Dermis lymphatic vessel endothelial cell (primary cell): ENCODE measurements around the gene PABPN1. TPM values are rescaled to one million over a fixed set of nuclear protein-coding genes. Genes with fewer than 3 reads are reported as not detected.

Experiments used
- total RNA-seq: library from RNA; depleted of rRNA; stranded (reverse); fragments of >200 nt; gene quantifications from 2 replicates; pipeline ENCODE4 v1.2.1, GENCODE V29; 2014

Gene PABPN1
- 81.5 and 81.7 TPM in 2 replicates for total RNA-seq

DNA sequence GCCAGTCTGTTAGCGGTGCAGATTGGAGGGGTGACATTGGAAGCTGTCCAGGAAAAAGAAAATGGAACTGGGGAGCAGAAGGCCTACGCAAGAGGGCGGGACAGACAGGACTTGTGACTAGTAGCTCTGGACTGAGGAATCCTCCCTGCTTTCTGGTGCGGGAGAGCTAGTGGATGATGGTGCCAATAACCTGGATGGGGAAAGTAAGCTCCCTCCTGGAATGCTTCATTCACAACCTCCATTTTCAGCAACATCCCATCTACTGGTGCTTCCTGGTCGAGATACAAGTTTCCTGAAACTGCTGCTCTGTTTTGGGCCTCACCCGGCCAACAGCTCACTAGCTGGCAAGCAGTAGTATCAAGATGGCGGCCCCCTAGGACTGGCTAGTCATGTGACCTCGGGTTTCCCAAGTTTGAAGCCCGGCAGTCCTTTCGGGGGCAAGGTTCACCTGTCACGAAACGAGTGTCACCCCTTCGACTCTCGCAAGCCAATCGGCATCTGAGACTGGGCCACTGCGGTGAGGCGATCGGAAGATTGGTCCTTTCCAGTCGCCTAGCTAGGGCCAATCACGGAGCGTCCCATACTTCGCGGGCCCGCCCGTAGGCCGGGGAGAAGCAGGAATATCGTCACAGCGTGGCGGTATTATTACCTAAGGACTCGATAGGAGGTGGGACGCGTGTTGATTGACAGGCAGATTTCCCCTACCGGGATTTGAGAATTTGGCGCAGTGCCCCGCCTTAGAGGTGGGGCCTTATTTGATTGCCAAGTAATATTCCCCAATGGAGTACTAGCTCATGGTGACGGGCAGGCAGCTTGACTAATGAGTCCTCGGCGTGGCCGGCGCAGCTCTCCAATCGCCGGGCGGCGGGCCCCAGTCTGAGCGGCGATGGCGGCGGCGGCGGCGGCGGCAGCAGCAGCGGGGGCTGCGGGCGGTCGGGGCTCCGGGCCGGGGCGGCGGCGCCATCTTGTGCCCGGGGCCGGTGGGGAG, at the start of gene PABPN1:
Gene PABPN1, plus strand, starts transcription at position 874 of the 988 bp plus-strand sequence. Its CDS starts 13 bp downstream, at position 887.

GRCh38 chr14:23286020-23286901, 35.0 kb upstream of the PABPN1 start, which contains the start of gene HOMEZ:
Gene HOMEZ (minus strand): TSS chr14:23286132. CDS start chr14:23285952, 180 bp downstream.

DNA sequence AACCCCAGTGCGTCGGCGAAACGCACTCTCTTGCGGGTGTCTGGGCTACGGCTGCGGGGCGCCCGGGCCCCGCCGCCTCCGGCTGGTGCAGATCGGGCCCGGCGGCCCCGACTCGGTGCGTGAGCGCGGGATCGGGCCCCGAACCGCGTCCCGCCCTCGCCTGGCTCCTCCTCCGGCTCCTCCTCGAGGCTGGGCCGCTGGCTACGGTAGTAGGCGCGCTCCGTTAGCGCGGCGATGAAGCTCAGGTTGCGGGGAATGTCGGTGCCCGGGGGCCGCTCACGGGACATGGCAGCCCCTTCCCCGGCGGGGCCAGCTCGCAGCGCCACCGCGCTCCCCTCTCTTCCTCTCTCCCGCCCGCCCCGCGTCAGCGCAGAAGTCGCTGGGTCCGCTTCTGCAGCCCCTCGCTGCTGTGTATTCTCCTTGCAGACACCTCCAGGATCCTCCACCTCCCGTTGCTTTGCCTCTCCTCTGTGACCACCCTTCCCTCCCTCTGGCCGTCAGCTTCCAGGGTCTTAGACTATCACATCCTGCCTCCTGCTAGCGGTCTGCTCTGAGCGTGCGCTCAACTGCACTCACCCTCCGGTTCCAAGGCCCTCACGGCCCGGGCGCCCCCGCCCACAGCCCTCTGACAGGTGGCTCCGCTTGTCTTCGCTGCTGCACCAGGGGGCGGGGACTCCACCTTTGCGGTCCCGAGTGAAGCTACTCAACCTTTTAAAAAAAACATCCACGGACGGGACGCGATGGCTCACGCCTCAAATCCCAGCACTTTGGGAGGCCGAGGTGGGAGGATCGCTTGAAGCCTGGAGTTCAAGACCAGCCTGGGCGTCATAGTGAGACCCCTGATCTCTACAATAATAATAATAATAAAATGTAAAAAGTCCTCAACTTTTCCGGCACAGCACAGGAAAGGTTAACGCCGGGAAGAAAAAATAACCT, 18.7 kb upstream of the PABPN1 start, which contains the start of gene PPP1R3E:
Gene PPP1R3E, minus strand, starts transcription at position 570 of the 936 bp plus-strand sequence. Its CDS starts 283 bp downstream, at position 287.

DNA sequence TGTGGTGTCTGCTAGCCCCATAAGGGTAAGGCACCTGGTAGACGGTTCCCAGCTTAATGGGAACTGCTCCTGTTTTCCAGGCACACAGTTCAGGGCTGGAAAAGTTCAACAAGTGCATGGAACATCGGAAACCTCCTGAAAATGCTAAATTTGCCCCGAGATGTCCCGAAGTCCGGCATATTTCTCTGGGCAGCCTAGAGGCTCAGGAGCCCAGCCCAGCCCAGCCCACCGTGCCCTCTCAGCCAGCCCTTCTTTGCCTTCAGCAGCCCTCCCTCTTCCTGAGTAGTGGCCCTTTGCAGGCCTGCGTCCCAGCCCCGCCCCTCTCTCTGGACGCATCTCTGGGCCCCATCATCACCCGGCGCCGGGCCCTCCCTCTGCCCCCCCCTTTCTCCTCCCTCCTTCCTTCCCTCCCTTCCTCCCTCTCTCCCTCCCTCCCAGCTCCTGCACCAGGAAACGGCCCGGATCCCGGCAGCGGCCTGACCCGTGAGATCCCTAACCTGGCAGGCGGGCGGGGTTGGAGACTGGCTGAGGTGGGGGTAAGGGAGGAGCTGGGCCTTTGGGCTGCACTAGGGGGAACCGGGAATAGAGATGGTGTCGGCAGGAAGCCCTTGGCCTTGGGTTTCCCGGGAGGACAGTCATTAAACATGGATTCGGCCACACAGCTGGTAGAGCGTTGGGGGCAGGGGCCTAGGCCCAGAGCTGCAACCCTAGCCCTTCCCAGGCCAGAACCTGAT, 14.7 kb upstream of the PABPN1 start, which contains the start of gene BCL2L2:
Gene BCL2L2, plus strand, starts transcription at position 422 of the 734 bp plus-strand sequence. CDS start 935 bp downstream, outside the sequence.

DNA sequence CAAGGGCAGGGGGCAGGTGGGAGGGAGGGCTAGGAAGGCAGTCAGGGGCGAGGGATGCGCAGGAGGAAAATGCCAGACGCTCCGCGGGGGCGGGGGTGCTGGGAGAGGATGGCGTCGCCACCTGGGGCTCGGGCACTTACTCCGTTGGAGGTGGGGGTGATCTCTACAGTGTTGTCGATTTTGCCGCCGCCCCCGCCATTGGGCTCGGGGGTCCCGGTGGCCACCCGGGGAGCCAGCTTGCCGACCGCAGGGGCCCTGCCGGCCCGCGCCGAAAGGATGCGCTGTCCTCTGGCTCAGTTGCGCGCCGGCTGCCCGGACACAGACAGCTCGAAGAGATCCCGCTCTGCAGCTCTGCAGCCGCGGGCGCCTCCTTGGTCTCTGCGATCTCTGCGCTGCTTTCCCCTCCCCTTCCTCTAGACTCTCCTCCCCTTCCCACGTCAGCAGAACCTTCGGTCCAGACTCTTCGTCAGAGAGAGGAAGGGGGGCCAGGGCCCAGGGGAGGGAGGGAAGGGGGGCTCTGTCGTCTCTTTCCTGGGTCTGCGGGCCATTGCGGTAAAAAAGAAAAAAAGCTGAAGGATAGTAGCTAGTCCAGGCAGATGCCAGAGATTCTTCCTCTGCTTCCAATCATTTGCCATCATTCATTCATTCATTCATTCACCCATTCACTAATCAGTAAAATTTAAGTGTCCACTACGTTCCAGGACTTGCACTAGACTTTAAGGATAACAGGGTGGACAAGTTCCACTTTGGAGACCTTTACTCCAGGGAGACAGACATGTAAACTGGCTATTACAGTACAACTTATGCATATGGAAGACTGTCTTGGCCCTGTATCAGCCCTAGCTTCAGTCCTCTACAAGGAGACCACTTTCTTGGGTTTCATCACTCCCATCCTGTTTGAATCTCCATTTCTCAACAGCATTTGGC, 31.5 kb downstream of the PABPN1 start, which contains the start of gene SLC22A17:
Gene SLC22A17, minus strand, starts transcription at position 382 of the 927 bp plus-strand sequence.

GRCh38 chr14:23365036-23365731, 43.9 kb downstream of the PABPN1 start, which contains the start of gene EFS:
Gene EFS (minus strand): TSS chr14:23365172. CDS start chr14:23365025, 147 bp downstream.

DNA sequence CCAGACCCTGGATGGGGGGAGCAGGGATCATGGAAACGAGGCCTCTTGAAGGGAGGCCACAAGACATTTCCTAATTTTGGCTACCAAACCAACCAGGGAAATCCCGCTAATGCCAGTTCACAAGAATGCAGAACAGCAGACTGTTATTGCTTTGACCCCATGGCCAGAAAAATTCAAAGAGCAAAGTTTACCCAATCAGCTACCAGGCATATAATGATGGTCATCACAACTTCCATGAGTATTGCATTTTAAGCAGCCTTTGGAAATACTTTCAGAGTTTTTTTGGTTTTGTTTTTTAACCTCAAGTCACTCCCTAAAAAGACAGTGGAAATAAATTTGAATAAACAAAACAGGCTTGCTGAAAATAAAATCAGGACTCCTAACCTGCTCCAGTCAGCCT, 51.3 kb downstream of the PABPN1 start, which contains the start of gene IL25:
Gene IL25, plus strand, starts transcription at position 301 of the 400 bp plus-strand sequence.

Other genes with a start within 250 kb of the PABPN1 start
- 44.0 and 56.1 TPM in 2 replicates for gene ACIN1, start 226.3 kb upstream of the PABPN1 start, total RNA-seq
- gene C14orf119, start 226.0 kb upstream of the PABPN1 start, total RNA-seq, result 43.2 and 50.3 TPM in 2 replicates
- gene CIROP, start 216.5 kb upstream of the PABPN1 start, total RNA-seq, result not detected in 2 replicates
- gene CEBPE, start 202.2 kb upstream of the PABPN1 start, total RNA-seq, result not detected in 2 replicates
- 0.11 and 3.1 TPM in 2 replicates for gene SLC7A8, start 137.8 kb upstream of the PABPN1 start, total RNA-seq
- not detected in 2 replicates for gene RNF212B, start 83.5 kb upstream of the PABPN1 start, total RNA-seq
- 3.3 and 3.9 TPM in 2 replicates for gene HOMEZ, start 35.3 kb upstream of the PABPN1 start, total RNA-seq
- 2.8 and 3.5 TPM in 2 replicates for gene PPP1R3E, start 18.6 kb upstream of the PABPN1 start, total RNA-seq
- gene BCL2L2, start 14.6 kb upstream of the PABPN1 start, total RNA-seq, result 15.3 and 22.5 TPM in 2 replicates
- gene SLC22A17, start 31.4 kb downstream of the PABPN1 start, total RNA-seq, result 0.11 and 0.17 TPM in 2 replicates
- gene EFS, start 43.7 kb downstream of the PABPN1 start, total RNA-seq, result not detected in 2 replicates
- gene IL25, start 51.4 kb downstream of the PABPN1 start, total RNA-seq, result not detected in 2 replicates
- not detected in 2 replicates for gene CMTM5, start 55.6 kb downstream of the PABPN1 start, total RNA-seq
- gene MYH6, start 86.8 kb downstream of the PABPN1 start, total RNA-seq, result not detected in 2 replicates
- not detected in 2 replicates for gene MYH7, start 114.2 kb downstream of the PABPN1 start, total RNA-seq
- 43.6 and 49.0 TPM in 2 replicates for gene NGDN, start 148.2 kb downstream of the PABPN1 start, total RNA-seq
- 0.09 and 0.11 TPM in 2 replicates for gene ZFHX2, start 230.3 kb downstream of the PABPN1 start, total RNA-seq
- 7.2 and 7.4 TPM in 2 replicates for gene THTPA, start 234.8 kb downstream of the PABPN1 start, total RNA-seq
- gene AP1G2, start 246.3 kb downstream of the PABPN1 start, total RNA-seq, result 24.2 and 30.0 TPM in 2 replicates